ENCODE results near the gene AOC2. TPM values are rescaled to one million over a fixed set of nuclear protein-coding genes. Genes with fewer than 3 reads are reported as not detected.

The AOC2 gene
- total and polyA plus RNA-seq, 2 of the 8 experiments (the other 6 are each of a cell fraction or from before 2014, with no cell fraction given): 4.2 to 4.7 TPM

GRCh38 chr17:42832213-42832933, 12.0 kb upstream of the AOC2 start:
- Histone ChIP-seq H2BK12ac (ENCODE audit: low read depth, low read length) (peak overlapping the region; percentile 56; the same call in 1 of the 2 replicates), H3K79me1 (ENCODE audit: low read depth, low read length) (peaks cover 2% of the 10 kb centered on the region; the same call in 1 of the 2 replicates), H2AK5ac (ENCODE audit: low read depth, low read length) (0 out of 2 replicates have a peak overlapping the region, but pooled peaks have one; percentile 30), H3K23me2 (ENCODE audit: low read depth, low read length) (peaks cover 9% of the 10 kb centered on the region), H2AFZ (ENCODE audit: low read length) (peak overlapping the region; percentile 94), H3K14ac (ENCODE audit: insufficient read length) (no peak overlapping the region), H3K4ac (replicated peaks; ENCODE audit: insufficient read length, low read depth, low read length) (no peak overlapping the region), H4K91ac (replicated peaks; ENCODE audit: insufficient read length, low read length) (no peak overlapping the region), H3K18ac (ENCODE audit: extremely low read depth, low read length) (peak overlapping the region; percentile 91; the same call in 1 of the 2 replicates), H3K56ac (replicated peaks; ENCODE audit: insufficient read length, low read depth, low read length) (peak overlapping the region; percentile 93), H2BK15ac (ENCODE audit: low read length) (no peak overlapping the region), H4K20me1 (replicated peaks in 1 of 2; ENCODE audit: control insufficient read depth in 1 of 2, insufficient read depth in 2 of 2, low read length in 2 of 2) (no peaks in the 10 kb centered on the region), H3K79me2 (ENCODE audit: control insufficient read depth in 1 of 2, insufficient read depth in 2 of 2, low read length in 2 of 2) (peaks cover 3 to 22% of the 10 kb centered on the region in 2 experiments), H3K9me3 (ENCODE audit: insufficient read depth in 2 of 2, low read depth in 1 of 2, low read length in 1 of 2) (no peaks in the 10 kb centered on the region), H4K8ac (ENCODE audit: extremely low read depth, insufficient read depth, low read length) (peak overlapping the region; percentile 100; the same call in 1 of the 2 replicates), H2BK20ac (ENCODE audit: low read length) (no peak overlapping the region), H3K27ac (ENCODE audit: low read depth, low read length) (peak overlapping the region; percentile 99), H3K4me1 (replicated peaks in 1 of 4; ENCODE audit: control insufficient read depth in 3 of 4, insufficient read depth in 4 of 4, low read length in 3 of 4) (peaks cover 0 to 2% (median 0%) of the 10 kb centered on the region in 4 experiments; a peak in 2 of 7 replicates), H3K9ac (replicated peaks in 1 of 4; ENCODE audit: extremely low read depth in 1 of 4, low read depth in 3 of 4, low read length in 3 of 4) (peak overlapping the region; percentile 94 to 99 (median 98)), H2BK120ac (replicated peaks; ENCODE audit: low read depth, low read length) (peak overlapping the region; percentile 1), H3K27me3 (replicated peaks in 1 of 4; ENCODE audit: control insufficient read depth in 3 of 4, extremely low read depth in 1 of 4, insufficient read depth in 3 of 4, low read length in 3 of 4) (no peaks in the 10 kb centered on the region), H3K36me3 (ENCODE audit: control insufficient read depth in 2 of 4, insufficient read depth in 4 of 4, low read length in 3 of 4) (peaks cover 3 to 23% (median 13%) of the 10 kb centered on the region in 4 experiments), H3K4me3 (ENCODE audit: extremely low read depth in 1 of 4, insufficient read depth in 2 of 4, low read depth in 3 of 4, low read length in 4 of 4) (peak overlapping the region; percentile 75 to 99 (median 96)), H2BK5ac (ENCODE audit: low read depth, low read length) (peak overlapping the region; percentile 99), H3K4me2 (ENCODE audit: insufficient read depth in 1 of 2, low read depth in 2 of 2, low read length in 2 of 2) (peak overlapping the region; percentile 89 to 94), H4K5ac (ENCODE audit: insufficient read length, low read depth, low read length) (peak overlapping the region; percentile 88), H3K23ac (ENCODE audit: insufficient read length) (no peak overlapping the region)
- POLR2A ChIA-PET (ENCODE audit: partially characterized antibody): interaction anchor here (1.6 to 8.9 kb wide), 6 partner anchors 10 to 169 kb away, joined by 4 to 111 read pairs (median 14); partner anchors contain the start of genes AOC2, AOC3, BECN1 and RPL27
- no peak for DNase-seq (ENCODE audit: low read depth in 1 of 2, low spot score in 2 of 2)
- CTCF ChIA-PET (ENCODE audit: partially characterized antibody): interaction anchor here (1.0 to 4.2 kb wide), 4 partner anchors 11 to 136 kb away, joined by 3 to 45 read pairs (median 6); partner anchors contain the start of gene BECN1
- 58% methylated on average over 9 of the region's 9 CpGs; no CpG with 5 or more reads in 1 of the 2 experiments for WGBS, 2 experiments (ENCODE audit: extremely low coverage in 1 of 2, insufficient coverage in 1 of 2, insufficient read length in 1 of 2, insufficient replicate concordance in 2 of 2, low coverage in 1 of 2, low lambda C conversion rate in 2 of 2, missing lambda C conversion rate in 1 of 2)
- no peak for FAIRE-seq
- no peak for TF ChIP-seq E2F6 (IDR thresholded peaks at IDR 0.05)
- TF ChIP-seq SRF (IDR thresholded peaks at IDR 0.05; ENCODE audit: low read depth, low read length): no peak
- no peak for TF ChIP-seq RXRA (IDR thresholded peaks at IDR 0.05; ENCODE audit: insufficient read depth, low read depth, low read length)
- TF ChIP-seq EP300 (IDR thresholded peaks at IDR 0.05; ENCODE audit: borderline replicate concordance in 1 of 2, low read depth in 2 of 2, low read length in 2 of 2): no peak
- TF ChIP-seq CHD1 (IDR thresholded peaks at IDR 0.05; ENCODE audit: low read depth, low read length): no peak
- no peak for TF ChIP-seq EZH2 (IDR thresholded peaks at IDR 0.05; ENCODE audit: low read depth, low read length, severe bottlenecking)
- TF ChIP-seq JUN (IDR thresholded peaks at IDR 0.05; ENCODE audit: low read depth, low read length): no peak
- no peak for TF ChIP-seq EGR1 (IDR thresholded peaks at IDR 0.05; ENCODE audit: borderline replicate concordance, low read depth, low read length)
- no peak for TF ChIP-seq ZNF274 (IDR thresholded peaks at IDR 0.05; ENCODE audit: borderline replicate concordance, extremely low read depth, low read length)
- no peak for TF ChIP-seq BCL11A (IDR thresholded peaks at IDR 0.05; ENCODE audit: low read depth in 2 of 2, low read length in 2 of 2)
- TF ChIP-seq BRCA1 (IDR thresholded peaks at IDR 0.05; ENCODE audit: low read depth, low read length): no peak
